ENCODE measurements around the gene PDE6B.

- TF ChIP-seq CTCF (conservative IDR thresholded peaks at IDR 0.05 in 1 of 2, IDR thresholded peaks at IDR 0.05 in 1 of 2; ENCODE audit: extremely low read depth in 1 of 2, insufficient read depth in 1 of 2, low read depth in 1 of 2, low read length in 2 of 2) (peak in 1 of 2 donors; percentile 30), EZH2 (IDR thresholded peaks at IDR 0.05; ENCODE audit: borderline replicate concordance, low read length) (no peak)
These were observed 14.7 kb upstream of the PDE6B start for GRCh38 chr4:610411-611261.
